HepG2 (cell line): ENCODE measurements around the gene RAB1B. TPM values are rescaled to one million over a fixed set of nuclear protein-coding genes. Genes with fewer than 3 reads are reported as not detected.

Experiments used
- CBX1 ChIP-seq: IDR thresholded peaks from one replicate; pipeline ENCODE4 v1.6.1; 2016; ENCODE audit warnings: antibody characterized with exemption, low read depth
- CEBPB ChIP-seq: IDR thresholded peaks from 2 replicates; pipeline ENCODE4 v1.6.1; 2011; ENCODE audit warnings: low read depth, low read length, improper control_type of control experiment, borderline replicate concordance
- KDM1A ChIP-seq: IDR thresholded peaks from 2 replicates; pipeline ENCODE4 v1.6.1; 2016; ENCODE audit warnings: missing compliant biosample characterization
- NAIF1 ChIP-seq: sonication (generic); formaldehyde crosslinking; IDR thresholded peaks from 2 replicates; pipeline ENCODE4 v1.5.0; 2020; ENCODE audit warnings: mild to moderate bottlenecking, missing genetic modification reagents, borderline replicate concordance
- RFXAP ChIP-seq: sonication (generic); formaldehyde crosslinking; IDR thresholded peaks from 2 replicates; pipeline ENCODE4 v1.4.0; 2020; ENCODE audit warnings: missing genetic modification reagents, borderline replicate concordance
- YEATS2 ChIP-seq: sonication (generic); formaldehyde crosslinking; IDR thresholded peaks from 2 replicates; pipeline ENCODE4 v1.4.0; 2020; ENCODE audit warnings: missing genetic modification reagents, borderline replicate concordance
- ZFP36L1 ChIP-seq: sonication (generic); formaldehyde crosslinking; IDR thresholded peaks from 2 replicates; pipeline ENCODE4 v1.8.0; 2022; ENCODE audit warnings: mild to moderate bottlenecking, missing genetic modification reagents, moderate library complexity
- ZMYM4 ChIP-seq: sonication (generic); formaldehyde crosslinking; IDR thresholded peaks from 2 replicates; pipeline ENCODE4 v1.8.1; 2023; ENCODE audit warnings: mild to moderate bottlenecking, missing genetic modification reagents
- ZNF3 ChIP-seq: IDR thresholded peaks from 2 replicates; pipeline ENCODE4 v1.7.0; 2017; ENCODE audit warnings: inconsistent platforms
- ZNF546 ChIP-seq: sonication (generic); formaldehyde crosslinking; conservative IDR thresholded peaks from 2 replicates; pipeline ENCODE4 v1.8.1; 2023; ENCODE audit warnings: mild to moderate bottlenecking, missing genetic modification reagents
- ZNF607 ChIP-seq: sonication (generic); formaldehyde crosslinking; IDR thresholded peaks from 2 replicates; pipeline ENCODE4 v1.5.1; 2020; ENCODE audit warnings: missing genetic modification reagents, mild to moderate bottlenecking, borderline replicate concordance
- ZNF619 ChIP-seq: sonication (generic); formaldehyde crosslinking; IDR thresholded peaks from 2 replicates; pipeline ENCODE4 v1.4.0; 2020; ENCODE audit warnings: mild to moderate bottlenecking, missing genetic modification reagents
- polyA plus RNA-seq, 8 experiments: library from polyadenylated mRNA; depleted of rRNA in 3 of 8; stranded (reverse) in 7 of 8; unstranded in 1 of 8; fragments of >200 nt; fragmentation: Illumina TruSeq in 4 of 8; extraction: Trizol in 4 of 8; gene quantifications; 2 replicates each; pipeline versions ENCODE4 v1.2.1 to v1.2.3, GENCODE V29; 2011 to 2016; ENCODE audit warnings: low read depth in 4 of 8, missing spikeins in 1 of 8, mixed read lengths in 1 of 8; ENCODE audit not compliant: insufficient read depth in 1 of 8
- total RNA-seq, 5 experiments: library from RNA; depleted of rRNA; stranded (reverse); fragments of >200 nt; fragmentation: Illumina TruSeq; extraction: Trizol; gene quantifications; 2 replicates each; pipeline ENCODE4 v1.2.3, GENCODE V29; 2016; ENCODE audit warnings: low read depth in 1 of 5
- TF ChIP-seq, protein P1 (sequence below): sonication (generic); formaldehyde crosslinking; IDR thresholded peaks from 2 replicates; pipeline ENCODE4 v1.4.0; 2020; ENCODE audit warnings: missing genetic modification reagents, borderline replicate concordance
- TF ChIP-seq, protein P2 (sequence below): sonication (generic); formaldehyde crosslinking; IDR thresholded peaks from 2 replicates; pipeline ENCODE4 v1.4.0; 2020; ENCODE audit warnings: mild to moderate bottlenecking, missing genetic modification reagents
- TF ChIP-seq, protein P3 (sequence below): conservative IDR thresholded peaks from 2 replicates; pipeline ENCODE4 v1.6.1; 2018; ENCODE audit warnings: missing genetic modification reagents
- TF ChIP-seq, protein P4 (sequence below): sonication (generic); formaldehyde crosslinking; conservative IDR thresholded peaks from 2 replicates; pipeline ENCODE4 v1.8.0; 2022; ENCODE audit warnings: low read depth, missing genetic modification reagents
- TF ChIP-seq, protein P5 (sequence below): sonication (generic); formaldehyde crosslinking; IDR thresholded peaks from 2 replicates; pipeline ENCODE4 v1.4.0; 2020; ENCODE audit warnings: missing genetic modification reagents, mild to moderate bottlenecking, borderline replicate concordance

RAB1B gene
- total and polyA plus RNA-seq, 2 of the 13 experiments (the other 11 are each of a cell fraction or from before 2014, with no cell fraction given): 77.9 to 87.9 TPM

DNA sequence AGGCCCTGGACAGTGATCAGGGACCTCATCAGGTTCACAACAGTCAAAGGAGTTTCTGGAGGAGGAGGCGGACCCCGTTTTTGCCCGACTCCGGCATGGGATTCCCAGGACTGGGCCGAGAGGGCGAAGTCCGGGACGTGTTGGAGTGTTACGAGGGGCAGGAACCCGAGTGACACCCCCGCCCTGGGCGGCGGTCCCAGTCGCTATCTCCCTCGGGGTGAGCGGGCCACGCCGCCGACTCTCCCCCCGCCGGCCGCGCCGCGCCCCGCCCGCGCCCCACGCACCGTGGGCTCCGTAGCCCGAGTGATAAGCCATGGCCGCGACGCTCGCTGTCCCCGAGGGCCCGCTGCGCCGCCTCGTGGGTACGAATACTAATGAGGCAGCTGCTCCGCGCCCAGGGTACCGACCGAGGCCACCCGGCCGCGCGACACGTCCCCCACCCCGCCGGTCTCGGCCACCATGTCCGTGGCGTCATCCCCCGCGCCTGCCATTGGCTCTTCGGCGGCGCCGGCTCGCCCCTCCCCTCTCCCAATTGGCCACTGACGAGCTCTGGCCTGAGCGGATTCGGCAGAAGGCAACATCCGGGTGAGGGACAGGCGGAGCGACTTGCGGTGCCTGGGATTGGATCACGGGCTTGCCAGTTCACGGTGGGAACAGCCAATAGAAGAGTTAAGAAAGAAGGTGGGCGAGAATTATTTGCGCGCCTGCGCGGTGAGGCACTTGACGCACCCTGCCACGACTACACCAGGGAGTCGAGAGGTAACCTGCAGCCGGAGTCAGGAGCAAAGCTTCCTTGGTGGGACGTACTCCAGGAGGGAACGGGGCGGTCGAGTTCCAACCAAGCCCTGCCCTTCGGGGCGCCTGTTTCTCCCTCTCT is 20.5 kb downstream of the RAB1B start, which contains the start of gene YIF1A (continued):
- TF ChIP-seq, protein P1, sequence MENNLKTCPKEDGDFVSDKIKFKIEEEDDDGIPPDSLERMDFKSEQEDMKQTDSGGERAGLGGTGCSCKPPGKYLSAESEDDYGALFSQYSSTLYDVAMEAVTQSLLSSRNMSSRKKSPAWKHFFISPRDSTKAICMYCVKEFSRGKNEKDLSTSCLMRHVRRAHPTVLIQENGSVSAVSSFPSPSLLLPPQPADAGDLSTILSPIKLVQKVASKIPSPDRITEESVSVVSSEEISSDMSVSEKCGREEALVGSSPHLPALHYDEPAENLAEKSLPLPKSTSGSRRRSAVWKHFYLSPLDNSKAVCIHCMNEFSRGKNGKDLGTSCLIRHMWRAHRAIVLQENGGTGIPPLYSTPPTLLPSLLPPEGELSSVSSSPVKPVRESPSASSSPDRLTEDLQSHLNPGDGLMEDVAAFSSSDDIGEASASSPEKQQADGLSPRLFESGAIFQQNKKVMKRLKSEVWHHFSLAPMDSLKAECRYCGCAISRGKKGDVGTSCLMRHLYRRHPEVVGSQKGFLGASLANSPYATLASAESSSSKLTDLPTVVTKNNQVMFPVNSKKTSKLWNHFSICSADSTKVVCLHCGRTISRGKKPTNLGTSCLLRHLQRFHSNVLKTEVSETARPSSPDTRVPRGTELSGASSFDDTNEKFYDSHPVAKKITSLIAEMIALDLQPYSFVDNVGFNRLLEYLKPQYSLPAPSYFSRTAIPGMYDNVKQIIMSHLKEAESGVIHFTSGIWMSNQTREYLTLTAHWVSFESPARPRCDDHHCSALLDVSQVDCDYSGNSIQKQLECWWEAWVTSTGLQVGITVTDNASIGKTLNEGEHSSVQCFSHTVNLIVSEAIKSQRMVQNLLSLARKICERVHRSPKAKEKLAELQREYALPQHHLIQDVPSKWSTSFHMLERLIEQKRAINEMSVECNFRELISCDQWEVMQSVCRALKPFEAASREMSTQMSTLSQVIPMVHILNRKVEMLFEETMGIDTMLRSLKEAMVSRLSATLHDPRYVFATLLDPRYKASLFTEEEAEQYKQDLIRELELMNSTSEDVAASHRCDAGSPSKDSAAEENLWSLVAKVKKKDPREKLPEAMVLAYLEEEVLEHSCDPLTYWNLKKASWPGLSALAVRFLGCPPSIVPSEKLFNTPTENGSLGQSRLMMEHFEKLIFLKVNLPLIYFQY (CRISPR knock-in tag): no peak
- TF ChIP-seq, protein P2, sequence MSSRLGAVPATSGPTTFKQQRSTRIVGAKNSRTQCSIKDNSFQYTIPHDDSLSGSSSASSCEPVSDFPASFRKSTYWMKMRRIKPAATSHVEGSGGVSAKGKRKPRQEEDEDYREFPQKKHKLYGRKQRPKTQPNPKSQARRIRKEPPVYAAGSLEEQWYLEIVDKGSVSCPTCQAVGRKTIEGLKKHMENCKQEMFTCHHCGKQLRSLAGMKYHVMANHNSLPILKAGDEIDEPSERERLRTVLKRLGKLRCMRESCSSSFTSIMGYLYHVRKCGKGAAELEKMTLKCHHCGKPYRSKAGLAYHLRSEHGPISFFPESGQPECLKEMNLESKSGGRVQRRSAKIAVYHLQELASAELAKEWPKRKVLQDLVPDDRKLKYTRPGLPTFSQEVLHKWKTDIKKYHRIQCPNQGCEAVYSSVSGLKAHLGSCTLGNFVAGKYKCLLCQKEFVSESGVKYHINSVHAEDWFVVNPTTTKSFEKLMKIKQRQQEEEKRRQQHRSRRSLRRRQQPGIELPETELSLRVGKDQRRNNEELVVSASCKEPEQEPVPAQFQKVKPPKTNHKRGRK: no peak
- peak; percentile 3; the same call in 1 of the 2 replicates for TF ChIP-seq CEBPB
- TF ChIP-seq YEATS2 (CRISPR knock-in tag): peak; percentile 76; the same call in 1 of the 2 replicates
- TF ChIP-seq ZMYM4 (CRISPR knock-in tag): peak; percentile 62; the same call in 1 of the 2 replicates
- TF ChIP-seq CBX1: no peak
- TF ChIP-seq ZFP36L1 (CRISPR knock-in tag): no peak
- TF ChIP-seq, protein P3, sequence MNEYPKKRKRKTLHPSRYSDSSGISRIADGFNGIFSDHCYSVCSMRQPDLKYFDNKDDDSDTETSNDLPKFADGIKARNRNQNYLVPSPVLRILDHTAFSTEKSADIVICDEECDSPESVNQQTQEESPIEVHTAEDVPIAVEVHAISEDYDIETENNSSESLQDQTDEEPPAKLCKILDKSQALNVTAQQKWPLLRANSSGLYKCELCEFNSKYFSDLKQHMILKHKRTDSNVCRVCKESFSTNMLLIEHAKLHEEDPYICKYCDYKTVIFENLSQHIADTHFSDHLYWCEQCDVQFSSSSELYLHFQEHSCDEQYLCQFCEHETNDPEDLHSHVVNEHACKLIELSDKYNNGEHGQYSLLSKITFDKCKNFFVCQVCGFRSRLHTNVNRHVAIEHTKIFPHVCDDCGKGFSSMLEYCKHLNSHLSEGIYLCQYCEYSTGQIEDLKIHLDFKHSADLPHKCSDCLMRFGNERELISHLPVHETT (CRISPR knock-in tag): no peak; the same call in 1 of the 2 replicates
- TF ChIP-seq ZNF619 (CRISPR knock-in tag): peak; percentile 87; the same call in 1 of the 2 replicates
- no peak for TF ChIP-seq ZNF3 (CRISPR knock-in tag)
- TF ChIP-seq KDM1A (CRISPR knock-in tag): no peak
- TF ChIP-seq ZNF546 (CRISPR knock-in tag): peak; percentile 59; the same call in 1 of the 2 replicates
- peak; percentile 17; the same call in 1 of the 2 replicates for TF ChIP-seq ZNF607 (CRISPR knock-in tag)
- TF ChIP-seq, protein P4, sequence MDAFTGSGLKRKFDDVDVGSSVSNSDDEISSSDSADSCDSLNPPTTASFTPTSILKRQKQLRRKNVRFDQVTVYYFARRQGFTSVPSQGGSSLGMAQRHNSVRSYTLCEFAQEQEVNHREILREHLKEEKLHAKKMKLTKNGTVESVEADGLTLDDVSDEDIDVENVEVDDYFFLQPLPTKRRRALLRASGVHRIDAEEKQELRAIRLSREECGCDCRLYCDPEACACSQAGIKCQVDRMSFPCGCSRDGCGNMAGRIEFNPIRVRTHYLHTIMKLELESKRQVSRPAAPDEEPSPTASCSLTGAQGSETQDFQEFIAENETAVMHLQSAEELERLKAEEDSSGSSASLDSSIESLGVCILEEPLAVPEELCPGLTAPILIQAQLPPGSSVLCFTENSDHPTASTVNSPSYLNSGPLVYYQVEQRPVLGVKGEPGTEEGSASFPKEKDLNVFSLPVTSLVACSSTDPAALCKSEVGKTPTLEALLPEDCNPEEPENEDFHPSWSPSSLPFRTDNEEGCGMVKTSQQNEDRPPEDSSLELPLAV (CRISPR knock-in tag): no peak
- no peak for TF ChIP-seq NAIF1 (CRISPR knock-in tag)
- peak; percentile 94; the same call in 1 of the 2 replicates for TF ChIP-seq RFXAP (CRISPR knock-in tag)
- TF ChIP-seq, protein P5, sequence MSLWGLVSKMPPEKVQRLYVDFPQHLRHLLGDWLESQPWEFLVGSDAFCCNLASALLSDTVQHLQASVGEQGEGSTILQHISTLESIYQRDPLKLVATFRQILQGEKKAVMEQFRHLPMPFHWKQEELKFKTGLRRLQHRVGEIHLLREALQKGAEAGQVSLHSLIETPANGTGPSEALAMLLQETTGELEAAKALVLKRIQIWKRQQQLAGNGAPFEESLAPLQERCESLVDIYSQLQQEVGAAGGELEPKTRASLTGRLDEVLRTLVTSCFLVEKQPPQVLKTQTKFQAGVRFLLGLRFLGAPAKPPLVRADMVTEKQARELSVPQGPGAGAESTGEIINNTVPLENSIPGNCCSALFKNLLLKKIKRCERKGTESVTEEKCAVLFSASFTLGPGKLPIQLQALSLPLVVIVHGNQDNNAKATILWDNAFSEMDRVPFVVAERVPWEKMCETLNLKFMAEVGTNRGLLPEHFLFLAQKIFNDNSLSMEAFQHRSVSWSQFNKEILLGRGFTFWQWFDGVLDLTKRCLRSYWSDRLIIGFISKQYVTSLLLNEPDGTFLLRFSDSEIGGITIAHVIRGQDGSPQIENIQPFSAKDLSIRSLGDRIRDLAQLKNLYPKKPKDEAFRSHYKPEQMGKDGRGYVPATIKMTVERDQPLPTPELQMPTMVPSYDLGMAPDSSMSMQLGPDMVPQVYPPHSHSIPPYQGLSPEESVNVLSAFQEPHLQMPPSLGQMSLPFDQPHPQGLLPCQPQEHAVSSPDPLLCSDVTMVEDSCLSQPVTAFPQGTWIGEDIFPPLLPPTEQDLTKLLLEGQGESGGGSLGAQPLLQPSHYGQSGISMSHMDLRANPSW (CRISPR knock-in tag): peak; percentile 48; the same call in 1 of the 2 replicates
